GM19238 (cell line): Measurements from ENCODE around the gene CTIF.
A peak's percentile ranks its signal among the peaks of the same experiment; 100 is the strongest.
"Not testable (repeated sequence)": the region's sequence is repeated elsewhere in the genome, so short reads cannot be mapped to it uniquely, and the experiment has no call there.

Experiments used
- DNase-seq: peaks from one replicate; pipeline ENCODE4 v3.0.0; 2011; ENCODE audit warnings: low spot score; ENCODE audit not compliant: insufficient read length

The CTIF gene

DNA sequence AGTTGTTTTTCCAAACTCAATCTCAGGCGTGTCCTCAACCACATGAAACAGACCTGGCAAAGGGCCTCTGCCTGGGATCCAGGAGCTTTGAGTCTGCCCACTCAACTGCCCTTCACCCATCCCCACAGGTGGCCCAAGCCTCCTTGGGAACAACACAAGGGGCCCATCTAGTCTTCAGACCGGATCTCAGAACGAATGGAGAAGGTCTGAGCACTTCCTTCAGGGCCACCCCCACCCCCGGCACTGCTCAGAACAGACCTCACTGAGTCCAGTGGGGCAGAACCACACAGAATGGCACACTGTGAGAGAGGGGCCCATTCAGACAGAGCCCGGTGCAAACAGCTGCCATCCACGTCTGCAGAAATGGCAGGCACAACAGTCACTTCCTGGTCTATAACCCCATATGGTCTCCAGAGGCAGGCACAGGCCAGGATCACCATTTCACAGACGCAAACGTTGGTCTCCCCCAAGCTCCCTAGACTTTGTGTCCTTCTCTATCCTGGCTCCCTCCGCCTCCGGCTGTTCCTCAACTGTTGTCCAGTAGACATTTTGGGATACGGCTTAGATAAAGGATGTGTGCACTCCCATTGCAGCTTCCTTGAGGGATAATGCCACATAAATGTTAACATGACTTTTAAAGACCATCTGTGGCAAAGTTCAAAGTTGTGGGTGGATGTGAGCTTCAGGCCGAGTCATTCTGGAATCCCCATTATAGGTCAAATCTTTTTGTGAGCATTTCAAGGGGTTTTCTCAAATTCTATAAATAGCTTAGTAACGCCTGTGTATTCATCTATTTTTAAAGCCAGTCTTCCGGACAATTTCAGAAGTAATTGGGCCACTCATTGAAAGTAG lies 262.3 kb downstream of the CTIF start:
- peak; percentile 64 for DNase-seq

- no peak for DNase-seq
Observed at GRCh38 chr18:48801728-48802542, 263.1 kb downstream of the CTIF start.

DNA sequence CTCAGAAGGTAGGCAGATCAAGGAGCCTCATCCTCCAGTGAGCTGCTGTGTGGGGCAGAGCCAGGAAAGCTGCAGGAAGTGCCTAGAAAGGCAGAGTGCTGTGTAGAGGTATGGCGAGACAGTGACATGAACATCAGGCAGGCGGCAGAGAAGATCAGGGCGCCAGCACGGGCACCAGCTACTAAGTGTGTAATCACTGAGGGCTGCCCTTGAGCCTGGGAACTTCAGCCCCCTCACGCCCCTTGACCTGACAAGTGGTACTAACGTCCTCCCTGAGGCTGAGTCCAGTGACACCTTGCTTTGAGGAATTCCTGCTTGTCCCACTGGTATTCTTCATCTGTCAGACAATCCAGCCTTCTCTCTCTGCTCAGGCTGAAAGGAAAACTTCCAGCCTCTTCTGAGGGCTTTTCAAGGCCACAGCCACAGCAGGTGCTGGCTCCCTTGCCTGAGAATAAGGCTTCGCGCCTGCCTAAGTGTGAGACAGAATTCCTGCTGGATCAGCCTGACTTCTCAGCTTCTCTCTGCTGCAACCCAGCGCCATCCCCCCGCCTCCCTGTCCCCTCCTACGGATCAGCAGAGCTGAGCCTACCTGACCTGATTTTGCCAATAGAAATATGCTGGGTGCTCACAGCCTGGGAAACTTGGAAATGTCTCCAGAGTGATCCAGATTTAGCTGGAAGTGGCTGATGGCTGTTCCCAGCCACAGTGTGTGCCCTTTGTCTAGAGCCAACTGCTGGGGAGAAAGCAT lies 263.9 kb downstream of the CTIF start:
- DNase-seq, result no peak

GRCh38 chr18:48803518-48803917 lies 264.7 kb downstream of the CTIF start:
- no peak for DNase-seq

DNA sequence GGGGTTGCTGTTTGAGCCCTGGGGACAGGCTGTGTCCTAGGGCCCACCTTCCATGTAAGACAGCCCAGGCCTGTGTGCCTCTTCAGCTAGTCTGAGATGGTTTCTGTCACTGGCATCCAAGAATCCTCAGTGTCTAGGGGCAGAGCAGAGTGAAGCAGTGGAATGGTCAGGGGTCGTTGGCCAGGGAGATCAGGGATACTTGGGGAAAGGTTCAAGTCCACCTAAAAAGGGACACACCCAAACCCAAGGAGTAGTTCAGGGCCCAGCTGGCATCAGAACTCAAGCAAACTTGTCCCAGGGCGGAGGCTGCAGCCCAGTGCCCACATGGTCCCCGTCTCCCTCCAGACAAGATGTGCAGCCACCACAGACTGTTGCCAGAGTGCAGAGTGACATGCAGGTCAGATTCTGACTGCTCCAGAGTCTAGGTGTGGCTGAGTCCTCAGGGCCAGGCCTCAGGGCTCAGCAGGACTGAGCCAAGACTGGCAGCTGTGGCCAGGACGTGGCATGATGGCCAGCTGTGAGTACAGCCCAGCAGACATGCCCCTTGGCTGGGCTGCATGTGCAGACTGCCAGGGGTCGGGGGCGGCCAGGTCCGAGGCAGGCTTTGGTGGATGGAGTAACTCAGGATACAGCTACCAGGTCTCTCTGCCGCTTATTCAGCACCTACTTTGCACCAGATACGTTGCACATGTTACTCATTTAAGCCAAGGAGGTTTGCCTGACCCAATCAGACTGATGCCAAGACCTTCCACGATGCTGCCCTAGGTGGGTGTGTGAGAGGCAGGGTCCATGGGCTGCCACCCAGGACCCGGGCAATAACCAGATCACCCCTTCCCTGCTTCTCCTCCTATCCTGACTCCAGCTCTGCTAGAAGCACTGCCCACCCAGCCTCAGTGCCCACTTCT lies 265.4 kb downstream of the CTIF start:
- DNase-seq, result no peak

GRCh38 chr18:48804856-48805610 lies 266.2 kb downstream of the CTIF start:
- DNase-seq, result no peak

GRCh38 chr18:48805826-48806535 lies 267.1 kb downstream of the CTIF start:
- no peak for DNase-seq

- DNase-seq, result no peak
Observed at GRCh38 chr18:48806551-48807261, 267.9 kb downstream of the CTIF start.

DNA sequence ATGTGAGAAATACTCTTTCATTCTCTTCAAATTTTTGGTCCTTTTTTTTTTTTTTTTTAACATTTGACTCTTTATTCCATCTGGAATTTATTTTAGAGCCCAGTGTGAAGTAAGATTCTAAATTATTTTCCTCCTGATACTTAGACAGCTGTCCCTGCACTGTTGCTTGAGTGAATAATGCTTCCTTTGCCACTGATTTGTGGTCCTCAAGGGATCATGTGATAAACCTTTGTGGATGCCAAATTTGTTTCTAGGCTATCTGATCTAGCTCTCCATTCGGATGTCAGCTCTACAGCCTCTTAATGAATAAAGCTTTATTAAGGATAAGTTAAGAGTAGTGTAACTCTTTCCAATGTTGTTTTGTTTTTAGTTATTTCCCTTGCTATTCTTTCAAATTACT lies 269.6 kb downstream of the CTIF start:
- no peak for DNase-seq

DNA sequence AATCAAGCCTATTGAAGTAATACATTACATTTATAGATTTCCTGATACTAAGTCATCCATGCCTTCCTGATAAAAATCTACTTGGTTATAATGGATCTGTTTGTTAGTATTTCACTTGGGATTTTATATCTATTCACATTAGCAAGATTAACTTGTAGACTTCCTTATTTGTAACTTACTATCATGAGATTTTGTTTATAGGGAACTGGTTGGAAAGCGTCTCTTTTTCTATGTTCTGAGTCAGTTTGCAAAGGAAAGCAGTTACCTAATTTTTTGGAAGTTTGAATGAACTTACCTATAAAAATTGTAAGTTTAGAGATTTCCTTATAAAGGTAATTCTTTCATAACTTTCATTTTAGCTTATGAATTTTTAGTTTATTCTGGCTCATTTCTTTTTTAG lies 270.5 kb downstream of the CTIF start:
- DNase-seq, result no peak

- DNase-seq, result no peak
Observed at GRCh38 chr18:48810805-48811204, 272.0 kb downstream of the CTIF start.

- no peak for DNase-seq
Observed at GRCh38 chr18:48811401-48811800, 272.6 kb downstream of the CTIF start.

DNA sequence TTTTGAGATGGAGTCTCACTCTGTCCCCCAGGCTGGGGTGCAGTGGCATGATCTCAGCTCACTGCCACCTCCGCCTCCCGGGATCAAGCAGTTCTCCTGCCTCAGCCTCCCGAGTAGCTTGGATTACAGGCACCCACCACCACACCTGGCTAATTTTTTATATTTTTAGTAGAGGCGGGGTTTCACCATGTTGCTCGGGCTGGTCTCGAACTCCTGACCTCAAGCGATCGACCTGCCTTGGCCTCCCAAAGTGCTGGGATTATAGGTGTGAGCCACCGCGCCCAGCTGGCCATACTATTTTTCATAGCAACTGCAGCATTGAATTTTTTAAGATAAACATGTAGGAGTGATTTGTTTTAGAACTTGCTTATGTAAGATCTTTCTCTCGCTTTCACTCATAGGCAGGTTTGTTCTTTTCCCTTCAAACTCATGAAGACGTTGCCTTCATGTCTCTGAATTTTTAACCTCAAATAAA lies 273.2 kb downstream of the CTIF start:
- not testable (repeated sequence) for DNase-seq

GRCh38 chr18:48813321-48813720 lies 274.5 kb downstream of the CTIF start:
- no peak for DNase-seq

- DNase-seq, result no peak
Observed at GRCh38 chr18:48813833-48814489, 275.1 kb downstream of the CTIF start.

- DNase-seq, result no peak
Observed at GRCh38 chr18:48814490-48815178, 275.8 kb downstream of the CTIF start.

- no peak for DNase-seq
Observed at GRCh38 chr18:48815179-48815515, 276.3 kb downstream of the CTIF start.
